ENCODE measurements around the gene RFK.

DNA sequence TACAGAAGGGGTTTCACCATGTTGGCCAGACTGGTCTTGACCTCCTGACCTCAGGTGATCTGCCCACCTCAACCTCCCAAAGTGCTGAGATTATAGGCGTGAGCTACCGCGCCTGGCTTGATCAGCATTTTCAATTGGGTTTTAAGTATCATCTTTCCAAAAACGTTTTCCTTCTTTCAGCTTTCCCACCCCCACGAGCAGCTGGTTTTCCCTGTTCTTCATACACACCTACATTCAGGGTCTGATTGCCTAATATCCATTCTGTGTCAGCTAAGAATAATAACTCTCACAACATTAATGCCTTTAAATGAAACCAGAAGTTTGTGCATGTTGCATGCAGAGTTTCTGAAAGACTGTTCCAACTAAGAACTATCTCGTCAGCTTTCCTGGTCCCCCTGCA is 38.3 kb downstream of the RFK start:
- TF ChIP-seq, protein P1, sequence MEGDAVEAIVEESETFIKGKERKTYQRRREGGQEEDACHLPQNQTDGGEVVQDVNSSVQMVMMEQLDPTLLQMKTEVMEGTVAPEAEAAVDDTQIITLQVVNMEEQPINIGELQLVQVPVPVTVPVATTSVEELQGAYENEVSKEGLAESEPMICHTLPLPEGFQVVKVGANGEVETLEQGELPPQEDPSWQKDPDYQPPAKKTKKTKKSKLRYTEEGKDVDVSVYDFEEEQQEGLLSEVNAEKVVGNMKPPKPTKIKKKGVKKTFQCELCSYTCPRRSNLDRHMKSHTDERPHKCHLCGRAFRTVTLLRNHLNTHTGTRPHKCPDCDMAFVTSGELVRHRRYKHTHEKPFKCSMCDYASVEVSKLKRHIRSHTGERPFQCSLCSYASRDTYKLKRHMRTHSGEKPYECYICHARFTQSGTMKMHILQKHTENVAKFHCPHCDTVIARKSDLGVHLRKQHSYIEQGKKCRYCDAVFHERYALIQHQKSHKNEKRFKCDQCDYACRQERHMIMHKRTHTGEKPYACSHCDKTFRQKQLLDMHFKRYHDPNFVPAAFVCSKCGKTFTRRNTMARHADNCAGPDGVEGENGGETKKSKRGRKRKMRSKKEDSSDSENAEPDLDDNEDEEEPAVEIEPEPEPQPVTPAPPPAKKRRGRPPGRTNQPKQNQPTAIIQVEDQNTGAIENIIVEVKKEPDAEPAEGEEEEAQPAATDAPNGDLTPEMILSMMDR (IDR thresholded peaks at IDR 0.05), result no peak
- no peak for TF ChIP-seq POLR2A (IDR thresholded peaks at IDR 0.05)
